HG03460 (cell line): ENCODE measurements around the gene ZNHIT3.

Experiments used
- ATAC-seq: cut with Tn5 transposase; IDR thresholded peaks from one replicate; pipeline ENCODE4 v1.9.1; 2021; ENCODE audit not compliant: unreplicated experiment

Gene ZNHIT3

DNA sequence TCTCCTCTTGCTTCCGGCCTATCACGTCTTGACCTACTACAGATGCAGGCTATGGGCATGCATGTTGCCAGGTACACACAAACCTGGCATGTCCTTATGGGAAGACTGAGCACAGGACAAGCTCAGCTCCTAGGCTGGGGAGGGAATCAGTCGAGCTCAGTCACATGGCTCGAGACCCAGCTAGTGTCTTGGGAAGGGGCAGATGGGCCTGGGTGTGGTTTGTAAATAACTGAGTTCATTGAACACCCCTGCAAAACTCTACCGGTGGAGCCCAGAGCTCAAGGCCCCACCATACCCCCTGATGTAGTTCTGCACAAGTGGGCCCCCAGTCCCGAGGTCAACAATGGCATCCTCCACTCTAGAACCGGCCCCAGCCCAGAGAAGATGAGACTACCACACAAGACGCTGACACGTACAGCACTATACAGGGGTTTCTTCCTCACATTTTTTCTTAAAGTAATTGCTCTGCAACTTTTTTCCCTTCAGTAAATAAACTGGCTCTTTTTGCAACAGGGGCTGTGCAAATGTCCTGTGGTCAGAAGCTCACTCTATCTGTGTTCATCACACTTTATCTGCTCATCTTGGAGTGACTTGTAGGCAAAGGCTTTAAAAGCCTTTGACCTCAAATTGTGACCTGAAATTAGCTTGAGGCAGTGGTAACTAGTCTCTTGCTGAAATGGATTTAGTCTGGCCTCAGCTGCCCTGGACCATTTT, 22.9 kb downstream of the ZNHIT3 start:
- ATAC-seq: no peak

DNA sequence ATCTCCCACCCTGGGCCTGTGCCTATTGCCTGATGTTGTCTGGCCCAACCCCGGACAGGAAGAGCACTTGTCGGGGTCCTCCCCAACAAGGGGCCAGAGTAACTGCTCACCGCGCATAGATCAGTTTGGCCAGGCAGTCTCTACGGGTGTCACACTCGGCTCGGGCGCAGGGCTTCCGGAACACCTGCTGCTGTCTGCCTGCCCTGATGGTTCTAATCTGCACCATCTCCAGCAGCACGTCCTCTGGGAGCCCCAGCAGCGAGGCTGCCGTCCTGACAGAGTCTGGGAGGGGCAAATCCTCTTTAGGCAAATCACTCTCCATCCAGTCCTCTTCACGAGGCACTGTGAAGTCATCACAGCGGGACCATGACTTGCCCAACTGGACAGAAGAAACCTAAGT, 24.2 kb downstream of the ZNHIT3 start:
- no peak for ATAC-seq

- ATAC-seq: no peak
Observed at GRCh38 chr17:36511216-36511615, 24.7 kb downstream of the ZNHIT3 start.

DNA sequence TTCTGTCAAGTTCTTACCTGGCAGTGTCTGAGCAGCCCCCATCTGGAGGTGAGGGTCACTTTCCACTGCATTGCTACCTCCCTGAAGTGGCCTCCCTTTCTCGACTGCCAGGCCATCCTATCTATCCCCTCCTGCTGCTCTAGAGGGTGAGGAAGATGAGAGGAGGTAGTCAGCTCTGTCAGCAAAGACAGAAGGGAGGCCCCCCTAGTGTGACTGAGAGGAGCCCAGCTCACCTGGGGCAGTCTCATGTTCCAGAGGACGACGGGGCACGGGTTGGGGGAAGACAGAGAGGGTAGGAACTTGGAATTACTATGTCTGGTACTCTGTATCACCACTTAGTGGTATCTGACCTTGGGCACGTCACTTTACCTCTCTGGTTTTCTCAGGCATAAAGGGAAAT, 26.2 kb downstream of the ZNHIT3 start:
- no peak for ATAC-seq

GRCh38 chr17:36514856-36515255, 28.4 kb downstream of the ZNHIT3 start:
- ATAC-seq: no peak

DNA sequence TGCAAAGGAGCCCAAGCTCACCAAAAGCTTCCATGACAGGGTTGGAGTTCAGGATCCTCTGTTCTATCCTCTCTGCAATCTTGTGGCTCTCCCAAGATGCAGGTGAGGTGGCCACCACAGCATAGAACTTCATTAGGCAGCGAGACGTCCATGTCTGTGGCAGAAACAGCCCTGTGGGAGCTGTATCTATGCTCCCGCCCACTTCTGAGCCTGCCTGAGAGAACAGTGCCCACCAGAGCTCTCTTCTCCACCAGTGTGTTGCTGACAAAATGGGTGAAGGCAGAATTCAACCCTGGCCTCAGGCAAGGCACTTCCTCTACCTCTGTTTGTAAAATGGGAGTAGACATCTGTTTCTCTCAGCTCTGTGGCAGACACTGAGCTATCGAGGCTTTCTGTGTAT, 29.4 kb downstream of the ZNHIT3 start:
- no peak for ATAC-seq

DNA sequence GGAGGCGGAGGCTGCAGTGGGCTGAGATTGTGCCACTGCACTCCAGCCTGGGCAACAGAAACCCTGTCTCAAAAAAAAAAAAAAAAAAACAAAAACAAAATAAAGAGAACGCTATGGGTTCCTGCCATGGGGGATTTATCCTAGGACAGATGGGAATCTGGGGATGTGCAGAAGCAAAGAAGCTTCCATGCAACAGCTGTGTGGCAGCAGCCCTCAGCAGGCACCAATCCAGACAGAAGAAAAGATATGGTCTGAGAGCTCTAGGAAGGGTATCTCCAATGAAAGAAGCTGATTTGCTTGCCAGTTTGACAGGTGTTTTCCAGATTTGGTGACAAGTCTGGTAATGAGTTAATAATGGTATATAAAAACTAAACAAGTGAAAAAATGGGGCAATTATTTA, 36.6 kb downstream of the ZNHIT3 start:
- no peak for ATAC-seq

GRCh38 chr17:36524428-36524876, 38.0 kb downstream of the ZNHIT3 start:
- no peak for ATAC-seq

DNA sequence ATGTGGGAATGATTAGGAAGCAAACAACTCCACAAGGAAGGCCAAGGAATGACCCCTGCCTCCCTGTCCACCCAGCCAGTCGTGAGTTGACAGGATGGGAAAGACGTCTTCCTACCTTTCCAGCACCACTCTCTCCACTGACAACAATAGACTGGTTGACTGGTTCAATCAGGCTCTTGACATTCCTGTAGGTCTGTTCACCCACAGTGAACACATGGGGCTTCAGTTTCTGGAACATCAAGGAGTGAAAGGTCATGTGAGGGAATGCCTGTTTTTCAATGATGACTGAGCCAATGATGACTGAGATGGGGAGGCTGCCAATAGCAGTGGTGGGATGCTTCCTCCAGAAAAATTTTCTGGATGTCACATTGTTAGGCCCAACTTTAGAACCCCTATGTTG, 38.6 kb downstream of the ZNHIT3 start:
- ATAC-seq: no peak

DNA sequence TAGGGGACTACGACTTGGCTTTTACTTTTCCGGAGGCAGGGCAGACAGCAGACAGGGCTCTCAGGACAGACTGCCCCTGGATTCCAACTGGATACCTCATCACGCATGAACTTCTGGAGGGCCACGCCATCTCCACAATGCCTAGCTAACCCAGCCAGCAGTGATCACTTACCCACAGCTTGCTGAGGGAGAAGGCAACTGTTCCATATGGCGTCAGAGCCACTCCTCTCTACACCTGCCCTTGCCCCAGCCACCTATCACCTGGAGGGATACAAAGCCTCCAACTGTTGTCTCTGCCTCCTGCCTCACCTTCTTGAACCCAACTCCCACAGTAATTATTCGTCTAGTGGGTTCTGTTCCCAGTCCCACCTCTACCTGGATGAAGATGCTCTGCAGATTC, 39.4 kb downstream of the ZNHIT3 start:
- ATAC-seq: no peak

GRCh38 chr17:36527621-36528250, 41.3 kb downstream of the ZNHIT3 start:
- no peak for ATAC-seq

- no peak for ATAC-seq
Observed at GRCh38 chr17:36529121-36529520, 42.6 kb downstream of the ZNHIT3 start.

- ATAC-seq: no peak
Observed at GRCh38 chr17:36532435-36532975, 46.0 kb downstream of the ZNHIT3 start.

GRCh38 chr17:36533935-36534839, 47.7 kb downstream of the ZNHIT3 start:
- ATAC-seq: peak; percentile 31

- ATAC-seq: peak; percentile 73
Observed at GRCh38 chr17:36534840-36535668, 48.6 kb downstream of the ZNHIT3 start, which contains the start of the genes MYO19 and PIGW. Gene MYO19, minus strand, starts transcription at chr17:36534868. Its CDS starts 2,330 bp downstream, at chr17:36532538. Gene PIGW, plus strand, starts transcription at chr17:36534987. Its CDS starts 2,115 bp downstream, at chr17:36537102.

DNA sequence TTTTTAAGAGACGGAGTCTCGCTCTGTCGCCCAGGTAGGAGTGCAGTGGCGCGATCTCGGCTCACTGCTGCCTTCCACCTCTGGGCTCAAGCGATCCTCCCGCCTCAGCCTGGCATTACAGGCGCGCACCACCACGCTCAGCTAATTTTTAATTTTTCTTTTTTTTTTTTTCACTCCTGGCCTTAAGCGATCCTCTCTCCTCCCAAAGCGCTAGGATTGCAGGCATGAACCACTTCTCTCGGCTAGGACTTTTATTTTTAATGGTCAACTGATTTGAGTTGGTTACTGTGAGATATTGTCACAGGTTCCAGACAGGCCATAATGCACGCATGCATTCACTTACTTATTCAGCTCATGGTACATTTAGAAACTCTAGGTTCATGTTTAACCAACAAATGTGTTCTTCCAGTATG, 49.2 kb downstream of the ZNHIT3 start:
- ATAC-seq: no peak

- ATAC-seq: no peak
Observed at GRCh38 chr17:36540696-36541095, 54.2 kb downstream of the ZNHIT3 start.

DNA sequence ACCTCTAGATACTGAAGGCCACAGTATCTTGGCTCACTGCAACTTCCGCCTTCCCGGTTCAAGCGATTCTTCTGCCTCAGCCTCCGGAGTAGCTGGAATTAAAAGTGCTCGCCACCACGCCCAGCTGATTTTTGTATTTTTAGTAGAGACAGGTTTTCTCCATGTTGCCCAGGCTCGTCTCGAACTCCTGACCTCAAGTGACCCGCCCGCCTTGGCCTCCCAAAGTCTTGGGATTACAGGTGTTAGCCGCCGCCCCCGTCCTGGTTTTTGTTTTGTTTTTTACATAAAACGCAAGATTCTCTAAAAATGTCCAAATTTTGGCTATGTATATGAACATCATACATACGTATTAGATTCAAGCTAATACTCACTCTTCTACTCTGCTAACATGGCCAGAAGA, 56.3 kb downstream of the ZNHIT3 start:
- no peak for ATAC-seq

GRCh38 chr17:36544044-36544306, 57.5 kb downstream of the ZNHIT3 start:
- peak; percentile 14 for ATAC-seq

- ATAC-seq: peak; percentile 55
Observed at GRCh38 chr17:36544307-36545076, 58.0 kb downstream of the ZNHIT3 start, which contains the start of gene GGNBP2. Gene GGNBP2, plus strand, starts transcription at chr17:36544919. Its CDS starts 806 bp downstream, at chr17:36545725.
